ENCODE measurements around the gene TGFB3. TPM values are rescaled to one million over a fixed set of nuclear protein-coding genes. Genes with fewer than 3 reads are reported as not detected.
"Not testable (repeated sequence)": the region's sequence is repeated elsewhere in the genome, so short reads cannot be mapped to it uniquely, and the experiment has no call there.

Gene TGFB3
- total and polyA plus RNA-seq, 2 donors from 2014 or later: 5.2 to 39.5 TPM

GRCh38 chr14:75928690-75929181 lies 53.1 kb downstream of the TGFB3 start:
- Histone ChIP-seq H3K4me1 (ENCODE audit: control insufficient read depth in 2 of 3, insufficient read depth in 2 of 3, low read depth in 1 of 3, low read length in 3 of 3) (no peaks in the 10 kb centered on the region), H3K36me3 (ENCODE audit: control insufficient read depth in 2 of 3, insufficient read depth in 3 of 3, low read length in 3 of 3) (no peaks in the 10 kb centered on the region), H3K9ac (ENCODE audit: low read length in 3 of 3) (no peak overlapping the region), H3K27me3 (ENCODE audit: control insufficient read depth, insufficient read depth, low read length) (no peaks in the 10 kb centered on the region), H3K4me3 (ENCODE audit: low read length in 3 of 3) (no peak overlapping the region), H3K27ac (ENCODE audit: low read depth in 2 of 2, low read length in 2 of 2) (no peak overlapping the region), H3K9me3 (ENCODE audit: control insufficient read depth in 2 of 3, insufficient read depth in 1 of 3, low read length in 3 of 3) (no peaks in the 10 kb centered on the region)
- DNase-seq: peak in 2 of 5 donors; percentile 16 to 61
- intact Hi-C loops (cut with DNase I): no loop called here
- no peak for TF ChIP-seq CTCF (IDR thresholded peaks at IDR 0.05; ENCODE audit: borderline replicate concordance, extremely low read depth, insufficient read depth)
- FAIRE-seq: no peak

- DNase-seq (no peak), FAIRE-seq (no peak)
- Histone ChIP-seq H3K9ac (ENCODE audit: low read length in 3 of 3) (no peak overlapping the region), H3K4me3 (ENCODE audit: low read length in 3 of 3) (no peak overlapping the region), H3K27me3 (ENCODE audit: control insufficient read depth, insufficient read depth, low read length) (no peaks in the 10 kb centered on the region), H3K36me3 (ENCODE audit: control insufficient read depth in 2 of 3, insufficient read depth in 3 of 3, low read length in 3 of 3) (no peaks in the 10 kb centered on the region), H3K4me1 (ENCODE audit: control insufficient read depth in 2 of 3, insufficient read depth in 2 of 3, low read depth in 1 of 3, low read length in 3 of 3) (no peaks in the 10 kb centered on the region), H3K9me3 (ENCODE audit: control insufficient read depth in 2 of 3, insufficient read depth in 1 of 3, low read length in 3 of 3) (no peaks in the 10 kb centered on the region), H3K27ac (ENCODE audit: low read depth in 2 of 2, low read length in 2 of 2) (no peak overlapping the region)
- intact Hi-C loops (cut with DNase I): no loop called here
- TF ChIP-seq CTCF (IDR thresholded peaks at IDR 0.05; ENCODE audit: borderline replicate concordance, extremely low read depth, insufficient read depth): no peak
Measured at GRCh38 chr14:75927564-75928087, 54.2 kb downstream of the TGFB3 start.

GRCh38 chr14:75926431-75927115 lies 55.2 kb downstream of the TGFB3 start:
- H3K27ac ChIP-seq (ENCODE audit: low read depth in 2 of 2, low read length in 2 of 2): no peak overlapping the region
- no peaks in the 10 kb centered on the region for H3K36me3 ChIP-seq (ENCODE audit: control insufficient read depth in 2 of 3, insufficient read depth in 3 of 3, low read length in 3 of 3)
- TF ChIP-seq CTCF (IDR thresholded peaks at IDR 0.05; ENCODE audit: borderline replicate concordance, extremely low read depth, insufficient read depth): no peak
- H3K9ac ChIP-seq (ENCODE audit: low read length in 3 of 3): no peak overlapping the region
- FAIRE-seq (no peak), DNase-seq (no peak)
- intact Hi-C loops (cut with DNase I): no loop called here
- H3K27me3 ChIP-seq (ENCODE audit: control insufficient read depth, insufficient read depth, low read length): no peaks in the 10 kb centered on the region
- no peak overlapping the region for H3K4me3 ChIP-seq (ENCODE audit: low read length in 3 of 3)
- no peaks in the 10 kb centered on the region for H3K9me3 ChIP-seq (ENCODE audit: control insufficient read depth in 2 of 3, insufficient read depth in 1 of 3, low read length in 3 of 3)
- H3K4me1 ChIP-seq (ENCODE audit: control insufficient read depth in 2 of 3, insufficient read depth in 2 of 3, low read depth in 1 of 3, low read length in 3 of 3): no peaks in the 10 kb centered on the region

- FAIRE-seq; H3K27ac ChIP-seq (ENCODE audit: low read depth in 2 of 2, low read length in 2 of 2); H3K4me1 ChIP-seq (ENCODE audit: control insufficient read depth in 2 of 3, insufficient read depth in 2 of 3, low read depth in 1 of 3, low read length in 3 of 3); intact Hi-C loops (cut with DNase I); H3K36me3 ChIP-seq (ENCODE audit: control insufficient read depth in 2 of 3, insufficient read depth in 3 of 3, low read length in 3 of 3); H3K9ac ChIP-seq (ENCODE audit: low read length in 3 of 3); DNase-seq; H3K4me3 ChIP-seq (ENCODE audit: low read length in 3 of 3); H3K27me3 ChIP-seq (ENCODE audit: control insufficient read depth, insufficient read depth, low read length); H3K9me3 ChIP-seq (ENCODE audit: control insufficient read depth in 2 of 3, insufficient read depth in 1 of 3, low read length in 3 of 3): not testable (repeated sequence)
Measured at GRCh38 chr14:75925141-75925840, 56.5 kb downstream of the TGFB3 start.

- H3K4me1 ChIP-seq (ENCODE audit: control insufficient read depth in 2 of 3, insufficient read depth in 2 of 3, low read depth in 1 of 3, low read length in 3 of 3); FAIRE-seq; H3K9me3 ChIP-seq (ENCODE audit: control insufficient read depth in 2 of 3, insufficient read depth in 1 of 3, low read length in 3 of 3); intact Hi-C loops (cut with DNase I); H3K4me3 ChIP-seq (ENCODE audit: low read length in 3 of 3); H3K9ac ChIP-seq (ENCODE audit: low read length in 3 of 3); H3K27me3 ChIP-seq (ENCODE audit: control insufficient read depth, insufficient read depth, low read length); H3K36me3 ChIP-seq (ENCODE audit: control insufficient read depth in 2 of 3, insufficient read depth in 3 of 3, low read length in 3 of 3); DNase-seq; H3K27ac ChIP-seq (ENCODE audit: low read depth in 2 of 2, low read length in 2 of 2): not testable (repeated sequence)
Measured at GRCh38 chr14:75920421-75920820, 61.4 kb downstream of the TGFB3 start.

All from kidney (tissue), 14 donors.